Peyer's patch (tissue), 4 donors: ENCODE results near the gene REEP6.

Experiments
- CTCF ChIP-seq, 6 experiments: fragments of 450-650 bp in 4 of 6; fragments of 200-600 bp in 2 of 6; sonication (generic) in 1 of 6; IDR thresholded peaks; one replicate each; pipeline ENCODE4 v1.5.1; 2017 to 2019; ENCODE audit warnings: antibody characterized with exemption in 6 of 6, mild to moderate bottlenecking in 3 of 6, moderate library complexity in 1 of 6
- POLR2A ChIP-seq, 2 donors: fragments of 450-650 bp; IDR thresholded peaks; one replicate each; pipeline ENCODE4 v1.5.1; 2017; ENCODE audit warnings: antibody characterized with exemption in 2 of 2, mild to moderate bottlenecking in 2 of 2, moderate library complexity in 2 of 2

GRCh38 chr19:1489463-1490310 lies 1.3 kb upstream of the REEP6 start:
- TF ChIP-seq CTCF (IDR thresholded peaks at IDR 0.05) (no peak), POLR2A (IDR thresholded peaks at IDR 0.05) (no peak)
